GM12878 (cell line): ENCODE results near the gene KRTAP10-8. TPM values are rescaled to one million over a fixed set of nuclear protein-coding genes. Genes with fewer than 3 reads are reported as not detected.

ENCODE experiments used
- ATAC-seq: fragments of 200-7000 bp; cut with Tn5 transposase; 3 replicates; pipeline ENCODE4 v1.9.1; 2020; ENCODE audit warnings: mild to moderate bottlenecking, moderate library complexity
- BruUV-seq: library from RNA; stranded (reverse); fragments of 400-500 nt; replicated peaks from 2 replicates; lab custom pipeline; 2021; lab: Mats Ljungman, UMichigan
- CTCF ChIA-PET: fragments of 300-600 bp; sonication (Branson Sonifier 250); formaldehyde crosslinking; extraction: SDS; loops from one replicate; lab custom pipeline; 2021; ENCODE audit warnings: inconsistent platforms; lab: Yijun Ruan, JAX
- POLR2A ChIA-PET: fragments of 350-600 bp; formaldehyde crosslinking; extraction: SDS; loops from one replicate; lab custom pipeline; 2021; ENCODE audit warnings: inconsistent platforms; lab: Charles Lee
- RAD21 ChIA-PET: fragments of 300-600 bp; sonication (Branson Sonifier 250); formaldehyde crosslinking; loops from one replicate; lab custom pipeline; 2023; ENCODE audit warnings: antibody characterized with exemption; ENCODE audit not compliant: unreplicated experiment; lab: Charles Lee
- SMC1A ChIA-PET: fragments of 300-600 bp; sonication (Branson Sonifier 250); formaldehyde crosslinking; loops from one replicate; lab custom pipeline; 2023; ENCODE audit not compliant: unreplicated experiment, uncharacterized antibody; lab: Charles Lee
- DNase-seq: peaks from one replicate; pipeline ENCODE4 v3.0.0-alpha.2; 2011; ENCODE audit warnings: low read depth, low spot score
- FAIRE-seq: peaks from 3 replicates; lab custom pipeline; 2011; peaks lifted over from hg19 to GRCh38; lab: Jason Lieb, UNC
- H2AFZ ChIP-seq: 2 replicates; pipeline ENCODE4 v1.6.0; 2011; ENCODE audit warnings: low read depth, low read length, control low read depth; ENCODE audit not compliant: control insufficient read depth
- H3K27ac ChIP-seq: 2 replicates; pipeline ENCODE4 v1.5.1; 2011; ENCODE audit warnings: control low read depth; ENCODE audit not compliant: control insufficient read depth, insufficient read depth
- H3K27me3 ChIP-seq, 2 experiments: replicated peaks in 1 of 2; 2 replicates each; pipeline versions ENCODE4 v1.6.0 to v1.6.1; 2011; ENCODE audit warnings: low read length in 1 of 2; ENCODE audit not compliant: control insufficient read depth in 2 of 2, insufficient read depth in 2 of 2
- H3K36me3 ChIP-seq, 2 experiments: 2 replicates each; pipeline ENCODE4 v1.5.1; 2011; ENCODE audit warnings: low read length in 1 of 2; ENCODE audit not compliant: control insufficient read depth in 2 of 2, insufficient read depth in 2 of 2
- H3K4me1 ChIP-seq: 2 replicates; pipeline ENCODE4 v1.6.1; 2011; ENCODE audit warnings: mild to moderate bottlenecking, low read length, moderate library complexity, mixed read lengths; ENCODE audit not compliant: control insufficient read depth, insufficient read depth
- H3K4me2 ChIP-seq: 2 replicates; pipeline ENCODE4 v1.6.0; 2011; ENCODE audit warnings: control low read depth; ENCODE audit not compliant: control insufficient read depth, insufficient read depth
- H3K4me3 ChIP-seq: fragments of 200-600 bp; sonication (generic); 2 replicates; pipeline ENCODE4 v1.5.1; 2016
- H3K79me2 ChIP-seq: 2 replicates; pipeline ENCODE4 v1.6.0; 2011; ENCODE audit warnings: low read length; ENCODE audit not compliant: control insufficient read depth, insufficient read depth
- H3K9ac ChIP-seq: 2 replicates; pipeline ENCODE4 v1.8.0; 2011; ENCODE audit warnings: low read length, control low read depth, mixed read lengths; ENCODE audit not compliant: control insufficient read depth, insufficient read depth
- H3K9me3 ChIP-seq: replicated peaks from 3 replicates; pipeline ENCODE4 v1.5.1; 2011; ENCODE audit warnings: mild to moderate bottlenecking, low read length; ENCODE audit not compliant: control insufficient read depth, insufficient read depth
- H4K20me1 ChIP-seq: 2 replicates; pipeline ENCODE4 v1.6.0; 2011; ENCODE audit not compliant: control insufficient read depth, insufficient read depth
- ASH2L ChIP-seq: fragments of 300-600, 200-600 bp; sonication (generic); IDR thresholded peaks from 2 replicates; pipeline ENCODE4 v1.6.1; 2017; ENCODE audit warnings: low read depth, mild to moderate bottlenecking, borderline replicate concordance
- CHD4 ChIP-seq: fragments of 200-600 bp; sonication (generic); IDR thresholded peaks from 2 replicates; pipeline ENCODE4 v1.6.1; 2016; ENCODE audit warnings: mild to moderate bottlenecking
- CREM ChIP-seq: IDR thresholded peaks from 2 replicates; pipeline ENCODE4 v1.6.1; 2014; ENCODE audit warnings: antibody characterized with exemption, low read depth
- IKZF2 ChIP-seq, 2 experiments: fragments of 450-650 bp; IDR thresholded peaks; 2 replicates each; pipeline ENCODE4 v1.6.1; 2017; ENCODE audit warnings: mild to moderate bottlenecking in 2 of 2, moderate library complexity in 2 of 2
- JUND ChIP-seq: IDR thresholded peaks from 2 replicates; pipeline ENCODE4 v1.6.1; 2012; ENCODE audit warnings: low read depth, mild to moderate bottlenecking, low read length, improper control_type of control experiment, moderate library complexity
- NR2C1 ChIP-seq: fragments of 450-650 bp; IDR thresholded peaks from 2 replicates; pipeline ENCODE4 v1.6.1; 2017; ENCODE audit warnings: antibody characterized with exemption, mild to moderate bottlenecking, moderate library complexity
- YBX1 ChIP-seq: fragments of 450-650 bp; IDR thresholded peaks from 2 replicates; pipeline ENCODE4 v1.6.1; 2016; ENCODE audit warnings: antibody characterized with exemption
- ZZZ3 ChIP-seq: IDR thresholded peaks from 2 replicates; pipeline ENCODE4 v1.6.1; 2011; ENCODE audit warnings: low read depth; ENCODE audit not compliant: control insufficient read depth, insufficient read length
- WGBS: methylation state at CpG from one replicate; pipeline ENCODE4 v1.1.6; 2016; ENCODE audit warnings: low lambda C conversion rate; ENCODE audit not compliant: insufficient replicate concordance, insufficient coverage; ENCODE audit errors: missing lambda C conversion rate; 5-methylcytosine and 5-hydroxymethylcytosine counted together
- in situ Hi-C: fragments of 300-500 bp; cut with MboI; formaldehyde crosslinking; loops from 9 replicates; pipeline ENCODE4 v1.14.3; 2018; ENCODE audit warnings: mixed read lengths
- intact Hi-C: fragments of 100-400 bp; cut with micrococcal nuclease; formaldehyde crosslinking; loops from one replicate; pipeline ENCODE4 v1.14.2; 2022; ENCODE audit not compliant: unreplicated experiment
- polyA plus RNA-seq, 11 experiments: library from polyadenylated mRNA; depleted of rRNA in 4 of 11; unstranded in 6 of 11; stranded (reverse) in 5 of 11; fragments of >200 nt; fragmentation: Nextera tagmentation in 4 of 11; fragmentation: Illumina TruSeq in 1 of 11; extraction: Ambion mirVana in 4 of 11; extraction: Trizol in 1 of 11; gene quantifications; 1 replicate in 1 of 11; 2 replicates in 10 of 11; pipeline versions ENCODE4 v1.2.1 to v1.2.3, GENCODE V29; 2011 to 2016; ENCODE audit warnings: inconsistent platforms in 2 of 11, missing spikeins in 2 of 11, low read depth in 1 of 11
- total RNA-seq, 4 experiments: library from RNA; depleted of rRNA in 3 of 4; stranded (reverse); fragments of >200 nt in 3 of 4; fragmentation: Illumina TruSeq in 1 of 4; extraction: Trizol in 1 of 4; gene quantifications; 2 replicates each; pipeline versions ENCODE4 v1.2.1 to v1.2.3, GENCODE V29; 2013 to 2021
- TF ChIP-seq, protein P1 (sequence below): fragments of 150-350 bp; IDR thresholded peaks from 2 replicates; pipeline ENCODE4 v1.6.1; 2016; ENCODE audit warnings: low read depth, low read length
- TF ChIP-seq, protein P2 (sequence below): fragments of 450-650 bp; formaldehyde crosslinking; IDR thresholded peaks from 2 replicates; pipeline ENCODE4 v1.4.0; 2022; ENCODE audit warnings: mild to moderate bottlenecking, moderate library complexity

Gene KRTAP10-8
- total and polyA plus RNA-seq, 10 of the 15 experiments (the other 5 are each of a cell fraction or from before 2014, with no cell fraction given), result not detected

DNA sequence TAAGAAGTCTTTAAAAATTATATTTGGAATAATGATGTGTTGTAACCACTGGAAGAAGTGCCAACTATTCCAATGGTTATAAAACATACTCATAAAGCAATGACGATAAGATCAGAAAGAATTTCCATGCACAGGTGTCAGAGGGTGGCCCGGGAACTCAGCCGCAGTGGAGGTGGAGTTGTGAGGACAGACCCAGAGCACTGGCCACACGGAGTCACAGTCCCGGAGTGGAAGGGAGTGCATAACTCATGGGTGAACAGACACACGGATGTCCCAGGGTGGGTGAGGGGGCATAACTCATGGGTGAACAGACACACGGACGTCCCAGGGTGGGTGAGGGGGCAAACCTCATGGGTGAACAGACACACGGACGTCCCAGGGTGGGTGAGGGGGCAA is 35.9 kb upstream of the KRTAP10-8 start:
- in situ Hi-C loops, result no loop called here

More for the DNA sequence above, 35.9 kb upstream of the KRTAP10-8 start:
- no TSS peak for BruUV-seq
- Histone ChIP-seq H3K36me3 (no peaks in the 10 kb centered on the region), H3K4me2 (no peak overlapping the region), H3K9me3 (peaks cover 3% of the 10 kb centered on the region; the same call in 2 of the 3 replicates), H3K27me3 (no peaks in the 10 kb centered on the region), H4K20me1 (no peaks in the 10 kb centered on the region), H3K4me1 (no peaks in the 10 kb centered on the region), H2AFZ (no peak overlapping the region), H3K27ac (no peak overlapping the region), H3K4me3 (no peak overlapping the region), H3K79me2 (no peaks in the 10 kb centered on the region), H3K9ac (no peak overlapping the region)
- TF ChIP-seq JUND (no peak), ZZZ3 (no peak), CREM (no peak), IKZF2 (IDR thresholded peaks at IDR 0.05) (no peak), ASH2L (no peak), NR2C1 (no peak), CHD4 (no peak), YBX1 (no peak)
- TF ChIP-seq, protein P1, sequence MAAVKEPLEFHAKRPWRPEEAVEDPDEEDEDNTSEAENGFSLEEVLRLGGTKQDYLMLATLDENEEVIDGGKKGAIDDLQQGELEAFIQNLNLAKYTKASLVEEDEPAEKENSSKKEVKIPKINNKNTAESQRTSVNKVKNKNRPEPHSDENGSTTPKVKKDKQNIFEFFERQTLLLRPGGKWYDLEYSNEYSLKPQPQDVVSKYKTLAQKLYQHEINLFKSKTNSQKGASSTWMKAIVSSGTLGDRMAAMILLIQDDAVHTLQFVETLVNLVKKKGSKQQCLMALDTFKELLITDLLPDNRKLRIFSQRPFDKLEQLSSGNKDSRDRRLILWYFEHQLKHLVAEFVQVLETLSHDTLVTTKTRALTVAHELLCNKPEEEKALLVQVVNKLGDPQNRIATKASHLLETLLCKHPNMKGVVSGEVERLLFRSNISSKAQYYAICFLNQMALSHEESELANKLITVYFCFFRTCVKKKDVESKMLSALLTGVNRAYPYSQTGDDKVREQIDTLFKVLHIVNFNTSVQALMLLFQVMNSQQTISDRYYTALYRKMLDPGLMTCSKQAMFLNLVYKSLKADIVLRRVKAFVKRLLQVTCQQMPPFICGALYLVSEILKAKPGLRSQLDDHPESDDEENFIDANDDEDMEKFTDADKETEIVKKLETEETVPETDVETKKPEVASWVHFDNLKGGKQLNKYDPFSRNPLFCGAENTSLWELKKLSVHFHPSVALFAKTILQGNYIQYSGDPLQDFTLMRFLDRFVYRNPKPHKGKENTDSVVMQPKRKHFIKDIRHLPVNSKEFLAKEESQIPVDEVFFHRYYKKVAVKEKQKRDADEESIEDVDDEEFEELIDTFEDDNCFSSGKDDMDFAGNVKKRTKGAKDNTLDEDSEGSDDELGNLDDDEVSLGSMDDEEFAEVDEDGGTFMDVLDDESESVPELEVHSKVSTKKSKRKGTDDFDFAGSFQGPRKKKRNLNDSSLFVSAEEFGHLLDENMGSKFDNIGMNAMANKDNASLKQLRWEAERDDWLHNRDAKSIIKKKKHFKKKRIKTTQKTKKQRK, result no peak
- TF ChIP-seq, protein P2, sequence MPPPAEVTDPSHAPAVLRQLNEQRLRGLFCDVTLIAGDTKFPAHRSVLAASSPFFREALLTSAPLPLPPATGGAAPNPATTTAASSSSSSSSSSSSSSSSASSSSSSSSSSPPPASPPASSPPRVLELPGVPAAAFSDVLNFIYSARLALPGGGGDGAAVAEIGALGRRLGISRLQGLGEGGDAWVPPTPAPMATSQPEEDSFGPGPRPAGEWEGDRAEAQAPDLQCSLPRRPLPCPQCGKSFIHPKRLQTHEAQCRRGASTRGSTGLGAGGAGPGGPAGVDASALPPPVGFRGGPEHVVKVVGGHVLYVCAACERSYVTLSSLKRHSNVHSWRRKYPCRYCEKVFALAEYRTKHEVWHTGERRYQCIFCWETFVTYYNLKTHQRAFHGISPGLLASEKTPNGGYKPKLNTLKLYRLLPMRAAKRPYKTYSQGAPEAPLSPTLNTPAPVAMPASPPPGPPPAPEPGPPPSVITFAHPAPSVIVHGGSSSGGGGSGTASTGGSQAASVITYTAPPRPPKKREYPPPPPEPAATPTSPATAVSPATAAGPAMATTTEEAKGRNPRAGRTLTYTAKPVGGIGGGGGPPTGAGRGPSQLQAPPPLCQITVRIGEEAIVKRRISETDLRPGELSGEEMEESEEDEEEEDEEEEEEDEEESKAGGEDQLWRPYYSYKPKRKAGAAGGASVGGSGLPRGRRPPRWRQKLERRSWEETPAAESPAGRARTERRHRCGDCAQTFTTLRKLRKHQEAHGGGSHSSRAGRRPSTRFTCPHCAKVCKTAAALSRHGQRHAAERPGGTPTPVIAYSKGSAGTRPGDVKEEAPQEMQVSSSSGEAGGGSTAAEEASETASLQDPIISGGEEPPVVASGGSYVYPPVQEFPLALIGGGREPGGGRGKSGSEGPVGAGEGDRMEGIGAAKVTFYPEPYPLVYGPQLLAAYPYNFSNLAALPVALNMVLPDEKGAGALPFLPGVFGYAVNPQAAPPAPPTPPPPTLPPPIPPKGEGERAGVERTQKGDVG (CRISPR knock-in tag), result no peak
- DNase-seq (no peak), FAIRE-seq (no peak), ATAC-seq (no peak)
- ChIA-PET POLR2A (no interaction called here), CTCF (no interaction called here), SMC1A (no interaction called here), RAD21 (no interaction called here)
- intact Hi-C loops, result no loop called here
- 51% methylated on average over 10 of the region's 10 CpGs for WGBS
